Mesenchymal stem cell (in vitro differentiated cells and primary cell): ENCODE data around the gene OR5H14.
"Not testable (repeated sequence)": the region's sequence is repeated elsewhere in the genome, so short reads cannot be mapped to it uniquely, and the experiment has no call there.

Source experiments
- DNase-seq: peaks from one replicate; pipeline ENCODE4 v3.0.0-alpha.2; 2013
- H2AFZ ChIP-seq: one replicate; pipeline ENCODE4 v1.6.1; 2013; ENCODE audit warnings: low read depth, mild to moderate bottlenecking, control low read depth, inconsistent platforms, low read length, moderate library complexity
- H2AK5ac ChIP-seq: 2 replicates; pipeline ENCODE4 v1.6.1; 2013; ENCODE audit warnings: low read length, moderate library complexity, mild to moderate bottlenecking, inconsistent platforms; ENCODE audit not compliant: severe bottlenecking
- H2BK120ac ChIP-seq: one replicate; pipeline ENCODE4 v1.6.1; 2013; ENCODE audit warnings: low read depth, mild to moderate bottlenecking, inconsistent platforms, low read length, moderate library complexity
- H2BK12ac ChIP-seq, 2 experiments: one replicate each; pipeline ENCODE4 v1.6.1; 2013; ENCODE audit warnings: inconsistent platforms in 2 of 2, low read length in 2 of 2, mild to moderate bottlenecking in 2 of 2, moderate library complexity in 2 of 2, control low read depth in 1 of 2
- H2BK15ac ChIP-seq: one replicate; pipeline ENCODE4 v1.6.1; 2013; ENCODE audit warnings: mild to moderate bottlenecking, low read depth, inconsistent platforms; ENCODE audit not compliant: poor library complexity, severe bottlenecking
- H2BK5ac ChIP-seq: 2 replicates; pipeline ENCODE4 v1.6.1; 2013; ENCODE audit warnings: low read depth, mild to moderate bottlenecking, low read length, control low read depth, inconsistent platforms; ENCODE audit not compliant: poor library complexity, severe bottlenecking
- H3K14ac ChIP-seq, 2 experiments: one replicate each; pipeline ENCODE4 v1.6.1; 2013; ENCODE audit warnings: inconsistent platforms in 2 of 2, low read length in 2 of 2, control low read depth in 1 of 2, mild to moderate bottlenecking in 1 of 2, moderate library complexity in 1 of 2
- H3K18ac ChIP-seq, 2 experiments: one replicate each; pipeline ENCODE4 v1.6.1; 2013; ENCODE audit warnings: inconsistent platforms in 2 of 2, low read length in 2 of 2, control low read depth in 1 of 2, low read depth in 1 of 2, mild to moderate bottlenecking in 1 of 2
- H3K23ac ChIP-seq, 2 experiments: one replicate each; pipeline ENCODE4 v1.6.1; 2013; ENCODE audit warnings: inconsistent platforms in 2 of 2, low read length in 2 of 2, mild to moderate bottlenecking in 2 of 2, moderate library complexity in 2 of 2, control low read depth in 1 of 2
- H3K27ac ChIP-seq: 2 replicates; pipeline ENCODE4 v1.5.1; 2013; ENCODE audit warnings: mild to moderate bottlenecking, moderate library complexity, low read length, control low read depth, inconsistent platforms; ENCODE audit not compliant: poor library complexity, severe bottlenecking
- H3K27me3 ChIP-seq, 2 experiments: 2 replicates each; pipeline versions ENCODE4 v1.6.1 to v1.7.0; 2013; ENCODE audit warnings: low read length in 2 of 2, mild to moderate bottlenecking in 2 of 2, moderate library complexity in 2 of 2, control low read depth in 1 of 2, inconsistent platforms in 1 of 2; ENCODE audit not compliant: control insufficient read depth in 1 of 2, insufficient read depth in 1 of 2
- H3K36me3 ChIP-seq, 2 experiments: 2 replicates each; pipeline versions ENCODE4 v1.6.1 to v1.7.0; 2013; ENCODE audit warnings: low read length in 2 of 2, control low read depth in 1 of 2, inconsistent platforms in 1 of 2, low read depth in 1 of 2, mild to moderate bottlenecking in 1 of 2; ENCODE audit not compliant: insufficient read depth in 2 of 2, control insufficient read depth in 1 of 2
- H3K4ac ChIP-seq, 2 experiments: one replicate each; pipeline ENCODE4 v1.6.1; 2013; ENCODE audit warnings: inconsistent platforms in 2 of 2, low read length in 2 of 2, mild to moderate bottlenecking in 2 of 2, moderate library complexity in 2 of 2, control low read depth in 1 of 2, low read depth in 1 of 2
- H3K4me1 ChIP-seq: 2 replicates; pipeline ENCODE4 v1.6.1; 2013; ENCODE audit warnings: low read depth, low read length, control low read depth; ENCODE audit not compliant: control insufficient read depth, insufficient read depth
- H3K4me2 ChIP-seq: 2 replicates; pipeline ENCODE4 v1.6.1; 2013; ENCODE audit warnings: low read length, mild to moderate bottlenecking, inconsistent platforms; ENCODE audit not compliant: poor library complexity, severe bottlenecking
- H3K4me3 ChIP-seq, 2 experiments: 2 replicates each; pipeline versions ENCODE4 v1.5.1 to v1.7.0; 2013; ENCODE audit warnings: low read length in 2 of 2, mild to moderate bottlenecking in 2 of 2, control low read depth in 1 of 2, low read depth in 1 of 2; ENCODE audit not compliant: insufficient read depth in 1 of 2
- H3K79me1 ChIP-seq: replicated peaks from 2 replicates; pipeline ENCODE4 v1.6.1; 2013; ENCODE audit warnings: mild to moderate bottlenecking, control low read depth, low read length, inconsistent platforms; ENCODE audit not compliant: poor library complexity, severe bottlenecking
- H3K9ac ChIP-seq: 2 replicates; pipeline ENCODE4 v1.7.0; 2013; ENCODE audit warnings: mild to moderate bottlenecking, low read length, moderate library complexity
- H3K9me3 ChIP-seq: 2 replicates; pipeline ENCODE4 v1.7.0; 2013; ENCODE audit warnings: mild to moderate bottlenecking, low read length; ENCODE audit not compliant: control insufficient read depth
- H4K8ac ChIP-seq: one replicate; pipeline ENCODE4 v1.6.1; 2013; ENCODE audit warnings: inconsistent platforms, mild to moderate bottlenecking, low read length, moderate library complexity
- H4K91ac ChIP-seq: one replicate; pipeline ENCODE4 v1.6.1; 2013; ENCODE audit warnings: mild to moderate bottlenecking, low read length, inconsistent platforms
- WGBS: methylation state at CpG from one replicate; pipeline ENCODE4 v1.1.7; 2013; ENCODE audit warnings: mixed read lengths; 5-methylcytosine and 5-hydroxymethylcytosine counted together

Gene OR5H14

DNA sequence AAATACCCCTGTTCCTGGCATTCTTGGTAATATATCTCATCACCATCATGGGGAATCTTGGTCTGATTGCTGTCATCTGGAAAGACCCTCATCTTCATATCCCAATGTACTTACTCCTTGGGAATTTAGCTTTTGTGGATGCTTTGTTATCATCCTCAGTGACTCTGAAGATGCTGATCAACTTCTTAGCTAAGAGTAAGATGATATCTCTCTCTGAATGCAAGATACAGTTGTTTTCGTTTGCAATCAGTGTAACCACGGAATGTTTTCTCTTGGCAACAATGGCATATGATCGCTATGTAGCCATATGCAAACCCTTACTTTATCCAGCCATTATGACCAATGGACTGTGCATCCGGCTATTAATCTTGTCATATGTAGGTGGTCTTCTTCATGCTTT is 2.2 kb downstream of the OR5H14 start:
- not testable (repeated sequence) for H3K36me3 ChIP-seq, DNase-seq, H3K9ac ChIP-seq, H3K4me1 ChIP-seq, H2BK15ac ChIP-seq, H3K4me2 ChIP-seq, H2AK5ac ChIP-seq, H2BK5ac ChIP-seq, H3K27ac ChIP-seq, H3K79me1 ChIP-seq, H2BK120ac ChIP-seq, H3K18ac ChIP-seq, H3K4me3 ChIP-seq, H4K8ac ChIP-seq, H2BK12ac ChIP-seq, H3K27me3 ChIP-seq, H2AFZ ChIP-seq, H3K4ac ChIP-seq, H3K9me3 ChIP-seq, H3K23ac ChIP-seq, H3K14ac ChIP-seq, H4K91ac ChIP-seq
- WGBS, result 75% methylated on average over 4 of the region's 4 CpGs

DNA sequence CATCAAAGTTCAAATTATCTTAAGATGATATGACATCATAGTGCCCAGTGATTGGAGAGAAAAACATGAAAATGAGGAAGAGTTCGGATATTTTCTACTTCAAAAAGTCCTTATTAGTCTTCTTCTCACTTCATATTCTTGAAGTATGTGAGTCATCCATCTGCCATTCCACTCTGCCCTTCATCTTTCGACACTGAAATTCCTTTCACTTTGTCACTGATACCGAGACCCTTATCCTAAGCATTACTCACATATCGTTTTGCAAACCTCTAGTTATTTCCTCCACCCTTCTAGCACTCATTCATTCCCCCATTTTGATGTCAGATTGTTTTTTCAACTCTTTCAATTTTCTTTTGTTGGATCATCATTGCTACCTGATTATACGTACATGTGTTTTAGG is 4.0 kb downstream of the OR5H14 start:
- Histone ChIP-seq H4K8ac (no peak overlapping the region), H3K79me1 (no peaks in the 10 kb centered on the region), H3K4me1 (no peaks in the 10 kb centered on the region), H2AK5ac (no peak overlapping the region), H3K4ac (no peak overlapping the region), H3K4me3 (no peak overlapping the region), H3K23ac (no peak overlapping the region), H2AFZ (no peak overlapping the region), H3K4me2 (no peak overlapping the region), H2BK120ac (no peak overlapping the region), H2BK12ac (no peak overlapping the region), H3K27ac (no peak overlapping the region), H3K9ac (no peak overlapping the region), H2BK15ac (no peak overlapping the region), H2BK5ac (no peak overlapping the region), H3K18ac (no peak overlapping the region), H3K27me3 (no peaks in the 10 kb centered on the region), H3K14ac (no peak overlapping the region), H3K9me3 (no peaks in the 10 kb centered on the region), H4K91ac (no peak overlapping the region), H3K36me3 (no peaks in the 10 kb centered on the region)
- WGBS, result 42% methylated on average over 4 of the region's 5 CpGs
- DNase-seq, result no peak

DNA sequence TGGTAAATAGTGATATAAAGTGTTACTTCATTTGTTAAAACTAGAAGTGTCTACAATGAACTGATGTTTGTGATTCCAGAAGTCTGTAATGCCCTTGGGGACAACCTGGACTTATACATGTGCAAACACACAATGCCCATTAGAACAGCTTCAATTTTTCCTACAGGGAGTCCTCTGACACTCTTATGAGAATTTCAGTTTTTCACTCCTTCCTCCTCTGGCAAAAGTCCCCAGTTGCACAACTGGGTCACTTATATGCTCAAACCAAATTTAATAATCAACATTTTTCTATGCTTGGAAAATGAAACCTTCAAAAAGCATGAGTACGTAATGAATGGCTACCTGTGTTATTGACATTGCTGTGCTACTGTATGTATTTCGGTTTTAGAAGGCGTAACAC is 19.1 kb downstream of the OR5H14 start, which contains the start of gene OR5H15:
TSS of gene OR5H15 (plus strand) at position 301 of the 400 bp plus-strand sequence. CDS start 2,004 bp downstream, outside the sequence.
- no peak within 1 kb of the TSS for H2AFZ ChIP-seq
- no peaks in the 10 kb centered on the region for H3K9me3 ChIP-seq
- H3K4me1 ChIP-seq, result no peaks in the 10 kb centered on the region
- H3K18ac ChIP-seq, result no peak within 1 kb of the TSS
- H4K8ac ChIP-seq, result no peak within 1 kb of the TSS
- H2BK15ac ChIP-seq, result no peak within 1 kb of the TSS
- no peak within 1 kb of the TSS for H3K9ac ChIP-seq
- H3K4ac ChIP-seq, result no peak within 1 kb of the TSS
- H3K27ac ChIP-seq, result no peak within 1 kb of the TSS
- WGBS, result no CpG with 5 or more reads among the region's 3 CpGs
- H3K79me1 ChIP-seq, result no peaks in the 10 kb centered on the region
- H2BK5ac ChIP-seq, result no peak within 1 kb of the TSS
- H3K4me2 ChIP-seq, result no peak within 1 kb of the TSS
- no peak for DNase-seq
- H3K23ac ChIP-seq, result no peak within 1 kb of the TSS
- H2BK12ac ChIP-seq, result no peak within 1 kb of the TSS
- no peaks in the 10 kb centered on the region for H3K36me3 ChIP-seq
- no peaks in the 10 kb centered on the region for H3K27me3 ChIP-seq
- H2AK5ac ChIP-seq, result no peak within 1 kb of the TSS
- no peak within 1 kb of the TSS for H3K4me3 ChIP-seq
- no peak within 1 kb of the TSS for H4K91ac ChIP-seq
- no peak within 1 kb of the TSS for H3K14ac ChIP-seq
- H2BK120ac ChIP-seq, result no peak within 1 kb of the TSS

DNA sequence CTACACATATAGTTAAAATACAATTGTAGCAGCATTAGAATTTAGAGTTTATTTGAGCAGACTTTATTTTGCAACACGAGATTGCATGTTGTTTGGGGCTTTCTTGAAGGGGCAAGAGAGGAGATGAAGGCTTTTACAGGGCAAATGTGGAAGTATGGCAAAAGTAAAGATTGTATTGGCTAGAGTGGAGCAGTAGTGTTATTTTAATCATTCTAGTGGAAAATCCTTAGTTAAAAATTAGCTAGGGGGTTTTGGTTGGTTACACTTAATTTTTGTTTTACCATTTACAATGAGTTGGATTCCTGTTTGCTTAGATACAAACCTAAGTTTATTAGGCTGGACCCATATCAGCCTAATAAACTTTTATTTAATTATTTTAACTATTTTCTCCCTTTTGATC is 23.8 kb downstream of the OR5H14 start:
- 33% methylated on average over 1 of the region's 1 CpG for WGBS

More for the DNA sequence above, 23.8 kb downstream of the OR5H14 start:
- no peaks in the 10 kb centered on the region for H3K36me3 ChIP-seq
- H3K27me3 ChIP-seq, result no peaks in the 10 kb centered on the region
- no peak overlapping the region for H3K23ac ChIP-seq
- H4K8ac ChIP-seq, result no peak overlapping the region
- no peak overlapping the region for H2BK12ac ChIP-seq
- no peak overlapping the region for H2BK15ac ChIP-seq
- H3K9me3 ChIP-seq, result no peaks in the 10 kb centered on the region
- H3K79me1 ChIP-seq, result no peaks in the 10 kb centered on the region
- no peak overlapping the region for H3K4me2 ChIP-seq
- H3K9ac ChIP-seq, result no peak overlapping the region
- H3K4me3 ChIP-seq, result no peak overlapping the region
- no peak for DNase-seq
- no peak overlapping the region for H3K27ac ChIP-seq
- no peak overlapping the region for H2AFZ ChIP-seq
- H2BK120ac ChIP-seq, result no peak overlapping the region
- H4K91ac ChIP-seq, result no peak overlapping the region
- no peaks in the 10 kb centered on the region for H3K4me1 ChIP-seq
- no peak overlapping the region for H2BK5ac ChIP-seq
- H3K18ac ChIP-seq, result no peak overlapping the region
- no peak overlapping the region for H2AK5ac ChIP-seq
- H3K14ac ChIP-seq, result no peak overlapping the region
- no peak overlapping the region for H3K4ac ChIP-seq
